ENCODE data around the gene ALS2CL. TPM values are rescaled to one million over a fixed set of nuclear protein-coding genes. Genes with fewer than 3 reads are reported as not detected.

Gene ALS2CL
- total RNA-seq, 1 experiment from 2014 or later = 4.9 TPM

DNA sequence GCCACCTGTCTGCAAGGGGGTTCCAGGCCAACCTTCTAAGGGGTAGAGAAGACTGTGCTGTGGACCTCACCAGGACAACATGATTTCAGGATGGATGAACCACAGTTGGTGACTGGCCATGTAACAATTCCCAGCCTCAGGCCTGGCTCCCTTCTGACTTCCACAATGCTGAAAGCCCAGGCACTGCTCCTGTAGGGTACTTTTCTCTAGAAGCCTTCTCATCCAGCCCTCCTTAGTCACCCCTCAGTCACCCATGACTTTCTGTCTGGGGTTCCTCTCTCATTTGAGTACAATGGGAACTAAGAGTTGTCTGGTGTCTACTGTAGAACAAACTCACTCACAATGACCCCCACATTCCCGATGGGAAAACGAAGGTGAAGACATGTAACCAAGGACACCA, 8.6 kb downstream of the ALS2CL start:
- H4K91ac ChIP-seq (ENCODE audit: insufficient read length, low read depth, low read length) = no peak overlapping the region
- H3K79me1 ChIP-seq (ENCODE audit: insufficient read depth, low read depth, low read length, poor library complexity, severe bottlenecking) = no peaks in the 10 kb centered on the region
- peaks cover 4% of the 10 kb centered on the region for H3K27me3 Mint-ChIP-seq (ENCODE audit: low read depth)
- H3K27me3 ChIP-seq (ENCODE audit: insufficient read depth, low read length) = no peaks in the 10 kb centered on the region
- no peaks in the 10 kb centered on the region for H3K23me2 ChIP-seq (ENCODE audit: insufficient read length, low read depth, low read length, poor library complexity, severe bottlenecking)
- H2BK12ac ChIP-seq (ENCODE audit: insufficient read length, low read depth, low read length) = no peak overlapping the region
- no peak overlapping the region for H3K14ac ChIP-seq (ENCODE audit: insufficient read depth, low read length)
- H3K9me3 ChIP-seq (ENCODE audit: control insufficient read depth, low read depth, low read length) = no peaks in the 10 kb centered on the region
- no peak overlapping the region for H3K4ac ChIP-seq (ENCODE audit: low read depth, low read length)
- H3K4me3 Mint-ChIP-seq = no peak overlapping the region
- no peaks in the 10 kb centered on the region for H4K20me1 ChIP-seq (ENCODE audit: control insufficient read depth, insufficient read depth, insufficient read length)
- no peak overlapping the region for H2BK120ac ChIP-seq (ENCODE audit: low read depth, low read length, poor library complexity, severe bottlenecking)
- H3K27ac Mint-ChIP-seq = no peak overlapping the region
- TF ChIP-seq, protein P1, sequence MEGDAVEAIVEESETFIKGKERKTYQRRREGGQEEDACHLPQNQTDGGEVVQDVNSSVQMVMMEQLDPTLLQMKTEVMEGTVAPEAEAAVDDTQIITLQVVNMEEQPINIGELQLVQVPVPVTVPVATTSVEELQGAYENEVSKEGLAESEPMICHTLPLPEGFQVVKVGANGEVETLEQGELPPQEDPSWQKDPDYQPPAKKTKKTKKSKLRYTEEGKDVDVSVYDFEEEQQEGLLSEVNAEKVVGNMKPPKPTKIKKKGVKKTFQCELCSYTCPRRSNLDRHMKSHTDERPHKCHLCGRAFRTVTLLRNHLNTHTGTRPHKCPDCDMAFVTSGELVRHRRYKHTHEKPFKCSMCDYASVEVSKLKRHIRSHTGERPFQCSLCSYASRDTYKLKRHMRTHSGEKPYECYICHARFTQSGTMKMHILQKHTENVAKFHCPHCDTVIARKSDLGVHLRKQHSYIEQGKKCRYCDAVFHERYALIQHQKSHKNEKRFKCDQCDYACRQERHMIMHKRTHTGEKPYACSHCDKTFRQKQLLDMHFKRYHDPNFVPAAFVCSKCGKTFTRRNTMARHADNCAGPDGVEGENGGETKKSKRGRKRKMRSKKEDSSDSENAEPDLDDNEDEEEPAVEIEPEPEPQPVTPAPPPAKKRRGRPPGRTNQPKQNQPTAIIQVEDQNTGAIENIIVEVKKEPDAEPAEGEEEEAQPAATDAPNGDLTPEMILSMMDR (conservative IDR thresholded peaks at IDR 0.05) = no peak
- H3K9me3 Mint-ChIP-seq = no peaks in the 10 kb centered on the region
- no peak overlapping the region for H2BK20ac ChIP-seq (ENCODE audit: low read depth, low read length, poor library complexity, severe bottlenecking)
- H2BK5ac ChIP-seq (ENCODE audit: insufficient read length, low read length) = no peak overlapping the region
- H3K4me1 ChIP-seq (ENCODE audit: insufficient read depth, low read length) = no peaks in the 10 kb centered on the region
- no peak overlapping the region for H3K23ac ChIP-seq (ENCODE audit: insufficient read length, low read depth, low read length)
- no peak overlapping the region for H4K5ac ChIP-seq (ENCODE audit: insufficient read length, low read depth, low read length)
- H3T11ph ChIP-seq (ENCODE audit: low read length) = no peak overlapping the region
- H3K4me1 Mint-ChIP-seq = peaks cover 0 to 9% of the 10 kb centered on the region in 2 experiments; a peak in 3 of 4 replicates
- no CpG with 5 or more reads among the region's 2 CpGs for whole genome bisulfite sequencing (ENCODE audit: extremely low coverage, insufficient read length, low lambda C conversion rate)
- no peak overlapping the region for H3K27ac ChIP-seq (ENCODE audit: insufficient read length, low read depth, low read length)
- DNase-seq = no peak
- no peak overlapping the region for H3K56ac ChIP-seq (ENCODE audit: insufficient read length, low read depth, low read length)
- H3K9ac ChIP-seq (ENCODE audit: extremely low read depth, insufficient read length, low read length) = no peak overlapping the region
- no peak overlapping the region for H4K8ac ChIP-seq (replicated peaks; ENCODE audit: insufficient read length, low read depth, low read length)
- H2BK15ac ChIP-seq (ENCODE audit: low read depth, low read length) = no peak overlapping the region
- H2AK5ac ChIP-seq (ENCODE audit: insufficient read length, low read length) = no peak overlapping the region
- H2AFZ ChIP-seq (ENCODE audit: low read length) = no peak overlapping the region
- H3K4me2 ChIP-seq (ENCODE audit: insufficient read depth, insufficient read length, low read length) = no peak overlapping the region
- H3K79me2 ChIP-seq (ENCODE audit: insufficient read depth, low read length) = no peaks in the 10 kb centered on the region
- no peak overlapping the region for H3K18ac ChIP-seq (ENCODE audit: insufficient read length, low read depth, low read length)
- no peaks in the 10 kb centered on the region; a peak in 3 of 7 replicates for H3K36me3 Mint-ChIP-seq (ENCODE audit: insufficient read depth in 1 of 3, low read depth in 3 of 3)
